GM19397 (cell line): Measurements from ENCODE around the gene MKNK2.
"Not testable (repeated sequence)": the region's sequence is repeated elsewhere in the genome, so short reads cannot be mapped to it uniquely, and the experiment has no call there.

Experiments
- ATAC-seq: cut with Tn5 transposase; IDR thresholded peaks from one replicate; pipeline ENCODE4 v1.9.1; 2021; ENCODE audit warnings: mild to moderate bottlenecking, moderate library complexity; ENCODE audit not compliant: unreplicated experiment

The MKNK2 gene

GRCh38 chr19:1997353-1998233, 53.5 kb downstream of the MKNK2 start:
- ATAC-seq = no peak

GRCh38 chr19:1992759-1993260, 58.2 kb downstream of the MKNK2 start:
- ATAC-seq = no peak

- ATAC-seq = no peak
These were observed 59.8 kb downstream of the MKNK2 start for GRCh38 chr19:1991018-1991913.

GRCh38 chr19:1990230-1991017, 60.6 kb downstream of the MKNK2 start:
- no peak for ATAC-seq

- no peak for ATAC-seq
These were observed 61.4 kb downstream of the MKNK2 start for GRCh38 chr19:1989513-1990229.

- ATAC-seq = not testable (repeated sequence)
These were observed 62.6 kb downstream of the MKNK2 start for GRCh38 chr19:1988464-1988863.
